ENCODE measurements around the gene NEDD4.

DNA sequence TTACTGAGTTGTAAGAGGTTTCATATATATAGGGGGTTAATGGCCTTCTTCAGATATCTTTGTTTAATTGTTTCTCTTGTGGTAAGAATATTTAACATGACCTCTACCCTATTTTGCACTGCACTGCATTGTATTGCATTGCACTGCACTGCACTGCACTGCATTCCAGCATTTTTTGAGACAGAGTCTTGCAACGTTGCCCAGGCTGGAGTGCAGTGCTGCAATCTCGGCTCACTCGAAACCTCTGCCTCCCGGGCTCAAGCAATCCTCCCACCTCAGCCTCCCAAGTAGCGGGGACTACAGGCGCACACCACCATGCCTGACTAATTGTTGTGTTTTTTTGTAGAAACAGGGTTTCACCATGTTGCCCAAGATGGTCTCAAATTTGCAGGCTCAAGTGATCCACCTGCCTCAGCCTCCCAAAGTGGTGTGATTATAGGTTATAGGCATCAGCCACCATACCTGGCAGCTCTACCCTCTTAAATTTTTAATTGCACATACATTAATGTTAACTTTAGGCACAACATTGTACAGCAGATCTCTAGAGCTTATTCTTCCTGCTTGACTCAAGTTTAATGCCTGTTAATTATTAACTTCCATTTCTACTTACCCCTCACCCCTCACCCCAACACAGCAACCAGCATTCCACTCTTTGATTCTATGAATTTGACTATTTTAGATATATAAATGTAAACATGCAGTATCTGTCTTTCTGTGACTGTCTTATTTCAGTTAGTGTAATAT lies 38.4 kb downstream of the NEDD4 start:
- TF ChIP-seq, protein P1, sequence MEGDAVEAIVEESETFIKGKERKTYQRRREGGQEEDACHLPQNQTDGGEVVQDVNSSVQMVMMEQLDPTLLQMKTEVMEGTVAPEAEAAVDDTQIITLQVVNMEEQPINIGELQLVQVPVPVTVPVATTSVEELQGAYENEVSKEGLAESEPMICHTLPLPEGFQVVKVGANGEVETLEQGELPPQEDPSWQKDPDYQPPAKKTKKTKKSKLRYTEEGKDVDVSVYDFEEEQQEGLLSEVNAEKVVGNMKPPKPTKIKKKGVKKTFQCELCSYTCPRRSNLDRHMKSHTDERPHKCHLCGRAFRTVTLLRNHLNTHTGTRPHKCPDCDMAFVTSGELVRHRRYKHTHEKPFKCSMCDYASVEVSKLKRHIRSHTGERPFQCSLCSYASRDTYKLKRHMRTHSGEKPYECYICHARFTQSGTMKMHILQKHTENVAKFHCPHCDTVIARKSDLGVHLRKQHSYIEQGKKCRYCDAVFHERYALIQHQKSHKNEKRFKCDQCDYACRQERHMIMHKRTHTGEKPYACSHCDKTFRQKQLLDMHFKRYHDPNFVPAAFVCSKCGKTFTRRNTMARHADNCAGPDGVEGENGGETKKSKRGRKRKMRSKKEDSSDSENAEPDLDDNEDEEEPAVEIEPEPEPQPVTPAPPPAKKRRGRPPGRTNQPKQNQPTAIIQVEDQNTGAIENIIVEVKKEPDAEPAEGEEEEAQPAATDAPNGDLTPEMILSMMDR (optimal IDR thresholded peaks at IDR 0.05 in 1 of 3, IDR thresholded peaks at IDR 0.05 in 1 of 3, conservative IDR thresholded peaks at IDR 0.05 in 1 of 3; ENCODE audit: extremely low read depth in 1 of 3, insufficient read depth in 2 of 3, low read length in 3 of 3), result no peak
- TF ChIP-seq EZH2 (IDR thresholded peaks at IDR 0.05; ENCODE audit: low read length), result no peak

All from keratinocyte (primary cell).